Lower lobe of right lung (tissue), 2 donors: Measurements from ENCODE around the gene IFI27L2. TPM values are rescaled to one million over a fixed set of nuclear protein-coding genes. Genes with fewer than 3 reads are reported as not detected.

Experiments
- ATAC-seq, 2 donors: fragments of 200-7000 bp; cut with Tn5 transposase; one replicate each; pipeline ENCODE4 v1.9.1; 2020 to 2022; ENCODE audit warnings: mild to moderate bottlenecking in 2 of 2, moderate library complexity in 2 of 2
- DNase-seq: peaks from one replicate; pipeline ENCODE4 v3.0.0-alpha.2; 2020
- H3K27ac ChIP-seq: fragments of 200-600 bp; one replicate; pipeline ENCODE4 v1.8.0; 2022
- H3K27me3 ChIP-seq: fragments of 200-600 bp; one replicate; pipeline ENCODE4 v1.8.0; 2022; ENCODE audit warnings: low read depth
- H3K36me3 ChIP-seq: fragments of 200-600 bp; one replicate; pipeline ENCODE4 v1.8.0; 2022; ENCODE audit warnings: mild to moderate bottlenecking
- H3K4me1 ChIP-seq: fragments of 200-600 bp; one replicate; pipeline ENCODE4 v1.8.0; 2022
- H3K4me3 ChIP-seq: fragments of 200-600 bp; one replicate; pipeline ENCODE4 v1.8.0; 2022; ENCODE audit warnings: mild to moderate bottlenecking
- H3K9me3 ChIP-seq: fragments of 200-600 bp; one replicate; pipeline ENCODE4 v1.8.0; 2022
- CTCF ChIP-seq: fragments of 200-600 bp; IDR thresholded peaks from one replicate; pipeline ENCODE4 v1.8.0; 2022; ENCODE audit warnings: antibody characterized with exemption, mild to moderate bottlenecking
- intact Hi-C: fragments of 100-400 bp; cut with DNase I; formaldehyde crosslinking; loops from one replicate; pipeline ENCODE4 v1.11.0; 2022
- total RNA-seq: library from RNA; stranded (reverse); fragmentation: NEBNext Ultra II Directional; extraction: Animal tissue kit (Norgen Biotek cat#: 25700); gene quantifications from one replicate; pipeline ENCODE4 v1.2.1, GENCODE V29; 2021
- donor health status: DM: no; HTN: yes; CAD: no; lungs with severe emphysema.

Gene IFI27L2
- total RNA-seq, 1 donor from 2014 or later = 49.7 TPM

- Histone ChIP-seq H3K27me3 (no peaks in the 10 kb centered on the region), H3K27ac (no peak overlapping the region), H3K4me1 (peaks cover 8% of the 10 kb centered on the region), H3K9me3 (peaks cover 4% of the 10 kb centered on the region), H3K4me3 (no peak overlapping the region), H3K36me3 (peaks cover 8% of the 10 kb centered on the region)
- ATAC-seq (no peak), DNase-seq (no peak)
- no peak for TF ChIP-seq CTCF
- intact Hi-C loops = no loop called here
Measured at GRCh38 chr14:94124582-94125377, 4.6 kb downstream of the IFI27L2 start.

DNA sequence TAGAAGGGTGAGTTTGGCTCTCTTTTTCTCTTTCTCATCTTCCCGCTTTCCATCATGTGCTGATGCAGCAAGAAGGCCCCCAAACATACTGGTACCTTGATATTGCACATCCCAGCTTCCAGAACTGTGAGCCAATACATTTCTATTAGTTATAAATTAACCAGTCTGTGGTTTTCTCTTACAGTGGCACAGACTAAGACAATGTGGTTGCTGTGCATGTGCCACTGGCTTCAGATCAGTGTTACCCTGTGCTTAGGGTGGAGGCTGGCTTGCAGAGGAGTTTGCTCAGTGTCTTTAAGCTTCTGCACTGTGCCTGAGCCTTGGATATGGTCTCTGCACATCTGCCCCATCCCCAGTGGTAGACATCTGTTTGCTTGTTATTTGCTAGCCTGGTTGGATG, 5.5 kb downstream of the IFI27L2 start:
- intact Hi-C loops = no loop called here
- no peak for TF ChIP-seq CTCF
- Histone ChIP-seq H3K4me3 (no peak overlapping the region), H3K9me3 (peaks cover 11% of the 10 kb centered on the region), H3K4me1 (peaks cover 6% of the 10 kb centered on the region), H3K27me3 (no peaks in the 10 kb centered on the region), H3K36me3 (peaks cover 8% of the 10 kb centered on the region), H3K27ac (no peak overlapping the region)
- DNase-seq (no peak), ATAC-seq (no peak)

GRCh38 chr14:94123296-94123695, 6.1 kb downstream of the IFI27L2 start:
- TF ChIP-seq CTCF = no peak
- DNase-seq (no peak), ATAC-seq (no peak)
- peaks cover under 1% of the 10 kb centered on the region for H3K4me1 ChIP-seq
- H3K27ac ChIP-seq = no peak overlapping the region
- intact Hi-C loops = no loop called here
- peaks cover 11% of the 10 kb centered on the region for H3K9me3 ChIP-seq
- H3K4me3 ChIP-seq = no peak overlapping the region
- H3K27me3 ChIP-seq = no peaks in the 10 kb centered on the region
- peaks cover 8% of the 10 kb centered on the region for H3K36me3 ChIP-seq

- intact Hi-C loops = no loop called here
- peaks cover 11% of the 10 kb centered on the region for H3K9me3 ChIP-seq
- ATAC-seq = no peak
- H3K27ac ChIP-seq = no peak overlapping the region
- no peaks in the 10 kb centered on the region for H3K27me3 ChIP-seq
- no peak for TF ChIP-seq CTCF
- no peak overlapping the region for H3K4me3 ChIP-seq
- H3K36me3 ChIP-seq = peaks cover 8% of the 10 kb centered on the region
- DNase-seq = no peak
- H3K4me1 ChIP-seq = no peaks in the 10 kb centered on the region
Measured at GRCh38 chr14:94122438-94122837, 7.0 kb downstream of the IFI27L2 start.

DNA sequence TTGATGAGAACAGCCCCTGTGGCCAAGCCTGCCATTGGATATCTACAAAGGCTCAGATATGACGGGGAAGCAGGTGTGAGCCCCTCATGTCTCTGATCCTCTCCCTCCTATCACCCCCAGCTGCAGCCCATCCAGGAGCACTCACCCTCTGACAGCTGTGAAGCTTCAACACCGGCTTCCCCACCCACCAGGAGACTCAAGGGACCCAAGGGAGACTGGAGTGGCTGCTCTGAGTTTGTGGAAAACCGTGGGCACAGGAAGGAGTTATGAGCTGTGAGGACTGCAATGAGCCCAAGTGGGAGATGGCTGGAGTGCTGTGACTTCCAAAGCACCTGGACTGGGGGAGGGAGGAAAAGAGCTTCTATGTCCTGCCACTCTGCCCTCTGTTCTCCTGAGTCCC, 7.9 kb downstream of the IFI27L2 start:
- DNase-seq (no peak), ATAC-seq (no peak)
- no peak for TF ChIP-seq CTCF

More for the DNA sequence above, 7.9 kb downstream of the IFI27L2 start:
- H3K36me3 ChIP-seq = peaks cover 2% of the 10 kb centered on the region
- H3K27me3 ChIP-seq = no peaks in the 10 kb centered on the region
- intact Hi-C loops = no loop called here
- peaks cover 11% of the 10 kb centered on the region for H3K9me3 ChIP-seq
- no peaks in the 10 kb centered on the region for H3K4me1 ChIP-seq
- no peak overlapping the region for H3K4me3 ChIP-seq
- H3K27ac ChIP-seq = no peak overlapping the region
